Activated CD4-positive, alpha-beta T cell treated with anti-CD3 and anti-CD28 coated beads for 4 hours (primary cell): ENCODE data around the gene AHNAK.
"Not testable (repeated sequence)": the region's sequence is repeated elsewhere in the genome, so short reads cannot be mapped to it uniquely, and the experiment has no call there.

Experiments
- DNase-seq, 2 donors: peaks; one replicate each; pipeline ENCODE4 v3.0.0-alpha.2; 2020

AHNAK gene

GRCh38 chr11:62546244-62546928 lies at the start of gene AHNAK:
TSS of gene AHNAK (minus strand) at chr11:62546806. CDS start at chr11:62536098, 10,708 bp downstream.
- peak; percentile 56 to 66 for DNase-seq

GRCh38 chr11:62595124-62595523 lies 48.5 kb upstream of the AHNAK start:
- DNase-seq = no peak

- peak; percentile 77 to 79 for DNase-seq
Observed at GRCh38 chr11:62593434-62594044, 46.9 kb upstream of the AHNAK start.

GRCh38 chr11:62592989-62593421 lies 46.4 kb upstream of the AHNAK start:
- DNase-seq = no peak

GRCh38 chr11:62592146-62592815 lies 45.7 kb upstream of the AHNAK start:
- no peak for DNase-seq

- DNase-seq = peak; percentile 95
Observed at GRCh38 chr11:62591448-62592145, 45.0 kb upstream of the AHNAK start, which contains the start of gene TUT1. TSS of gene TUT1 (minus strand) at chr11:62591523. CDS start at chr11:62591485, 38 bp downstream.

GRCh38 chr11:62588966-62589637 lies 42.5 kb upstream of the AHNAK start:
- no peak for DNase-seq

GRCh38 chr11:62585356-62585755 lies 38.8 kb upstream of the AHNAK start:
- not testable (repeated sequence) for DNase-seq

GRCh38 chr11:62581735-62582134 lies 35.1 kb upstream of the AHNAK start:
- DNase-seq = not testable (repeated sequence)

- DNase-seq = no peak
Observed at GRCh38 chr11:62580959-62581715, 34.5 kb upstream of the AHNAK start.

GRCh38 chr11:62579252-62579651 lies 32.6 kb upstream of the AHNAK start:
- DNase-seq = no peak

GRCh38 chr11:62578541-62578940 lies 31.9 kb upstream of the AHNAK start:
- no peak for DNase-seq

- DNase-seq = no peak
Observed at GRCh38 chr11:62577046-62577714, 30.6 kb upstream of the AHNAK start.

GRCh38 chr11:62575837-62576236 lies 29.2 kb upstream of the AHNAK start:
- DNase-seq = no peak

GRCh38 chr11:62575156-62575555 lies 28.6 kb upstream of the AHNAK start:
- no peak for DNase-seq

GRCh38 chr11:62574363-62575071 lies 27.9 kb upstream of the AHNAK start:
- DNase-seq = no peak

- peak; percentile 97 to 98 for DNase-seq
Observed at GRCh38 chr11:62573592-62574362, 27.2 kb upstream of the AHNAK start, which contains the start of gene EEF1G. TSS of gene EEF1G (minus strand) at chr11:62573891. CDS start at chr11:62573842, 49 bp downstream.

GRCh38 chr11:62573006-62573591 lies 26.5 kb upstream of the AHNAK start:
- DNase-seq = no peak

GRCh38 chr11:62572431-62572830 lies 25.8 kb upstream of the AHNAK start:
- no peak for DNase-seq
